ENCODE data around the gene SNTA1.

DNA sequence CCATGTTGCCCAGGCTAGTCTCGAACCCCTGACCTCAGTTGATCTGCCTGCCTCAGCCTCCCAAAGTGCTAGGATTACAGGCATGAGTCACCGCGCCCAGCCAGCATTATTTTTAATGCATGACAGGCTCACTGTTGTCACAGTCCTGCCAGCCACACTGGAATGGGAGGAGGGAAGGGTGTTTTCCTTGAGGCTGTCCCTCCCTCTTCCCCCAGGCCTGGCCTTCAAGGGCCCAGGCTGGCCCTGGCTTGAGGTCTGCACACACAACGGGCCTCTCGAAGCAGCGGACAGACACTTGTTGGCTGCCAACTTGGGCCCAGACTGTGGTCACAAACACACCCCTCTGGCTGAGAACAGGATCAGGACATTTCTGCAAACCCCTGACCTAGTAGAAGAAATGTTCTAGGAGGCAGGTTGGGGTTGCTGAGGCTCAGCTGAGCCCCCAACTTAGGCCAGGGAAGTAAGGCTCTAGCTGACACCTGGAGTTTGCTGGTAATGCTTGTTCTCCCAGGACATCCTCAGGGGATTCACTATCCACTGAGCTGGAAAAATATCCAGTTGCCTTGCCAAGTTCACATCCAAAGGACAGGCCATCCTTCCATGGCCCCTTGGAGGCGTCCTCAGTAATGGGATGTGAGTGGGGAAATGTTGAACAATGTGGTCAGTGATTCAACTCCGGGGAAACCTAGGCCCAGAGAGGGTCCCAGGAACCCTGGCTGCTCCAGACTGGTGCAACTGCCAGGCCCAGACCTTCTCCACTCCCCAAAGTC is 9.9 kb downstream of the SNTA1 start:
- TF ChIP-seq, protein P1, sequence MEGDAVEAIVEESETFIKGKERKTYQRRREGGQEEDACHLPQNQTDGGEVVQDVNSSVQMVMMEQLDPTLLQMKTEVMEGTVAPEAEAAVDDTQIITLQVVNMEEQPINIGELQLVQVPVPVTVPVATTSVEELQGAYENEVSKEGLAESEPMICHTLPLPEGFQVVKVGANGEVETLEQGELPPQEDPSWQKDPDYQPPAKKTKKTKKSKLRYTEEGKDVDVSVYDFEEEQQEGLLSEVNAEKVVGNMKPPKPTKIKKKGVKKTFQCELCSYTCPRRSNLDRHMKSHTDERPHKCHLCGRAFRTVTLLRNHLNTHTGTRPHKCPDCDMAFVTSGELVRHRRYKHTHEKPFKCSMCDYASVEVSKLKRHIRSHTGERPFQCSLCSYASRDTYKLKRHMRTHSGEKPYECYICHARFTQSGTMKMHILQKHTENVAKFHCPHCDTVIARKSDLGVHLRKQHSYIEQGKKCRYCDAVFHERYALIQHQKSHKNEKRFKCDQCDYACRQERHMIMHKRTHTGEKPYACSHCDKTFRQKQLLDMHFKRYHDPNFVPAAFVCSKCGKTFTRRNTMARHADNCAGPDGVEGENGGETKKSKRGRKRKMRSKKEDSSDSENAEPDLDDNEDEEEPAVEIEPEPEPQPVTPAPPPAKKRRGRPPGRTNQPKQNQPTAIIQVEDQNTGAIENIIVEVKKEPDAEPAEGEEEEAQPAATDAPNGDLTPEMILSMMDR (IDR thresholded peaks at IDR 0.05): no peak
- no peak for TF ChIP-seq POLR2A (IDR thresholded peaks at IDR 0.05; ENCODE audit: low read depth)
